Right lobe of liver (tissue), 6 donors: ENCODE data around the gene CSTB. TPM values are rescaled to one million over a fixed set of nuclear protein-coding genes. Genes with fewer than 3 reads are reported as not detected.

ENCODE experiments used
- ATAC-seq, 4 donors: fragments of 200-7000 bp; cut with Tn5 transposase; one replicate each; pipeline ENCODE4 v1.9.1; 2020; ENCODE audit warnings: mild to moderate bottlenecking in 4 of 4, moderate library complexity in 4 of 4
- DNase-seq, 3 donors: peaks; one replicate each; pipeline ENCODE4 v3.0.0-alpha.2; 2020
- H3K27ac ChIP-seq, 3 donors: fragments of 200-600 bp; one replicate each; pipeline ENCODE4 v1.8.0; 2022
- H3K27me3 ChIP-seq, 2 donors: fragments of 200-600 bp; one replicate each; pipeline ENCODE4 v1.8.0; 2022
- H3K36me3 ChIP-seq, 4 donors: fragments of 200-600 bp; sonication (generic) in 1 of 4; one replicate each; pipeline versions ENCODE4 v1.5.1 to v1.8.0; 2017 to 2022; ENCODE audit warnings: control low read depth in 1 of 4
- H3K4me1 ChIP-seq, 4 donors: fragments of 200-600 bp; sonication (generic) in 1 of 4; one replicate each; pipeline versions ENCODE4 v1.5.1 to v1.8.0; 2017 to 2022; ENCODE audit warnings: control low read depth in 1 of 4
- H3K4me3 ChIP-seq, 3 donors: fragments of 200-600 bp; one replicate each; pipeline ENCODE4 v1.8.0; 2022
- H3K9me3 ChIP-seq, 4 donors: fragments of 200-600 bp; sonication (generic) in 1 of 4; one replicate each; pipeline versions ENCODE4 v1.5.1 to v1.8.0; 2017 to 2022; ENCODE audit warnings: control low read depth in 1 of 4
- CTCF ChIP-seq, 4 donors: fragments of 200-600 bp in 3 of 4; fragments of 450-650 bp in 1 of 4; IDR thresholded peaks; one replicate each; pipeline versions ENCODE4 v1.5.1 to v1.8.0; 2016 to 2022; ENCODE audit warnings: antibody characterized with exemption in 4 of 4, mild to moderate bottlenecking in 2 of 4
- POLR2A ChIP-seq: fragments of 450-650 bp; IDR thresholded peaks from one replicate; pipeline ENCODE4 v1.6.1; 2017; ENCODE audit warnings: antibody characterized with exemption, mild to moderate bottlenecking
- WGBS: methylation state at CpG from one replicate; pipeline ENCODE4 v1.1.6; 2018; ENCODE audit warnings: low coverage, low lambda C conversion rate; ENCODE audit not compliant: insufficient coverage; ENCODE audit errors: missing lambda C conversion rate; 5-methylcytosine and 5-hydroxymethylcytosine counted together
- intact Hi-C, 2 donors: fragments of 100-400 bp; cut with DNase I; formaldehyde crosslinking; loops; one replicate each; pipeline versions ENCODE4 v1.11.2 to v1.14.1; 2022
- total RNA-seq, 6 experiments: library from RNA; depleted of rRNA in 2 of 6; stranded (reverse); fragments of >200 nt in 2 of 6; fragmentation: NEBNext Ultra II Directional in 3 of 6; extraction: Animal tissue kit (Norgen Biotek cat#: 25700) in 3 of 6; gene quantifications; one replicate each; pipeline versions ENCODE4 v1.1.0 to v1.2.4, GENCODE V29; 2016 to 2023
- donor health status: DM: no; HTN: yes; CAD: no.
- donor health status: DM: no; HTN: no; CAD: no.
- donor health status: DM: no; HTN: no; CAD: no.
- donor health status: DM: no; HTN: yes; CAD: no.
- donor health status: DM: no; HTN: yes; CAD: no.

CSTB gene
- total RNA-seq, 6 experiments from 2014 or later: 16.6 to 137 (median 23.2) TPM

GRCh38 chr21:43753439-43753799, 22.7 kb downstream of the CSTB start:
- H3K27me3 ChIP-seq: no peaks in the 10 kb centered on the region
- H3K4me1 ChIP-seq: peaks cover 0 to 18% (median 9%) of the 10 kb centered on the region in 4 donors
- H3K9me3 ChIP-seq: no peaks in the 10 kb centered on the region
- no peak overlapping the region for H3K4me3 ChIP-seq
- 90% methylated on average over 6 of the region's 16 CpGs for WGBS
- H3K27ac ChIP-seq: no peak overlapping the region
- intact Hi-C loops: loop anchor here in 1 of 2 donors (10.0 kb wide), 1 partner anchor 59 kb away; no protein-coding TSS in a partner anchor
- DNase-seq (no peak), ATAC-seq (no peak)
- H3K36me3 ChIP-seq: peaks cover 0 to 58% (median 11%) of the 10 kb centered on the region in 4 donors
- TF ChIP-seq POLR2A: no peak
- TF ChIP-seq CTCF (IDR thresholded peaks at IDR 0.05): no peak

GRCh38 chr21:43752758-43753438, 23.2 kb downstream of the CSTB start:
- ATAC-seq (no peak), DNase-seq (no peak)
- Histone ChIP-seq H3K27me3 (no peaks in the 10 kb centered on the region), H3K4me1 (peaks cover 0 to 16% (median 6%) of the 10 kb centered on the region in 4 donors), H3K9me3 (no peaks in the 10 kb centered on the region), H3K27ac (no peak overlapping the region), H3K4me3 (no peak overlapping the region), H3K36me3 (peaks cover 0 to 63% (median 11%) of the 10 kb centered on the region in 4 donors)
- intact Hi-C loops: loop anchor here in 1 of 2 donors (10.0 kb wide), 1 partner anchor 58 kb away; no protein-coding TSS in a partner anchor
- WGBS: no CpG with 5 or more reads among the region's 28 CpGs
- no peak for TF ChIP-seq POLR2A
- no peak for TF ChIP-seq CTCF (IDR thresholded peaks at IDR 0.05)

DNA sequence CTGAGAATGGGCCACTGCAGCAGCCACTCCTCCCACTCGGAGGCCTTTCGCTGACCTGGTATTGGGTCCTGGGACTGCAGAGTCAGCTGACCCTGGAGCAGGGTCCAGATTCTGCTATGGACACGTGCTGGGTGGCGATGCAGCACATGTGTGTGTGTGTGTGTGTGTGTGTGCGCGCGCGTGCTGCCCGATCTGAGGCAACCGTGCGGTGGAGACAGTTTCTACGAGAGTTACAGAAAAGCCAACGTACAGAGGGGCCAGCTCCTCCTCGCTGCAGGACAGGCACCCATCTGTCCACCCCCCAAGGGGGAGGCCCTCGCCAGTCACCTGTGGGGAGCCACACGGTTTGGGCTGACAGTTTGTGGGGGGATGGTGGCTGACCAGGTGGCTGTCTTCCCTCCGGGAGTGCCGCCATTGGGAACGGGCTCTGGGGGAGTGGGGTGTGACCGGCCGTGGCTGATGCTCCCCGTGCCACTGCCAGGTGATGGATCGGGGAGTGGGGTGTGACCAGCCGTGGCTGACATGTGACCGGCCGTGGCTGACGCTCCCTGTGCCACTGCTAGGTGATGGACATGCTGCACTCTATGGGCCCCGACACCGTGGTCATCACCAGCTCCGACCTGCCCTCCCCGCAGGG, 24.0 kb downstream of the CSTB start:
- TF ChIP-seq POLR2A: no peak
- TF ChIP-seq CTCF (IDR thresholded peaks at IDR 0.05): no peak
- H3K27ac ChIP-seq: no peak overlapping the region
- 70% methylated on average over 2 of the region's 31 CpGs for WGBS
- H3K27me3 ChIP-seq: no peaks in the 10 kb centered on the region
- no peak for DNase-seq
- intact Hi-C loops: loop anchor here in 1 of 2 donors (10.0 kb wide), 1 partner anchor 57 kb away; no protein-coding TSS in a partner anchor
- H3K4me1 ChIP-seq: peaks cover 0 to 8% (median 2%) of the 10 kb centered on the region in 4 donors
- H3K36me3 ChIP-seq: peaks cover 0 to 69% (median 10%) of the 10 kb centered on the region in 4 donors
- H3K9me3 ChIP-seq: no peaks in the 10 kb centered on the region
- ATAC-seq: no peak
- no peak overlapping the region for H3K4me3 ChIP-seq

DNA sequence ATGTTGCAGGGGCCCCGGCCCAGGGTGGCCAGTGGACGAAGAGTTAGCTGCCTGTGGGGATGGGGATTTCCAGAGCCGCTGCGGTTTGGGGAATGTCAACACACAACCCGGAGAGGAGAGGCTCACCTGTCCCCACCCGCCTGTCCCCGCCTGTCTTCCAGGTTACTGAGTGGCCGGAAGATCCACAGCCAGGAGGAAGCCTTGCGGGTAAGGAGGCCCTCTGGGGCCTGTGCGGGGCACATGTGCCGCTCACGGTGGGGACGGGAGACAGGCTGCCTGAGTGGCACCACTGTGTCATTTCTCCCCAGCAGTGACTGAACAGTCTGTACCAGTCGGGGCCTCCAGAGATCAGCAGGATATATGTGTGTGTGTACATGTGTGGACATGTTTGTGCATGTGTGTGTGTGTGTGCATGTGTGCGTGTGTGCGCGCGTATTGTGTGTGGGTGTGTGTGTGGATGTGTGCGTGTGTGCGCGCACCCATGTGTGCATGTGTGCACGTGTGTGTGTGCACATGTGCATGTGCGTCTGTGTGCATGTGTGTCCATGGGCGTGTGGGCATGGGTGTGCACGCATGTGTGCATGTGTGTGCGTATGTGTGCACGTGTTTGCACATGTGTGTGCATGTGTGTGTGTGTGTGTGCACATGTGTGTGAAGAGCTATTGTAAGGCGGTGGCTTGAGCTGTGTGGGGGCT, 25.6 kb downstream of the CSTB start:
- ATAC-seq: no peak
- Histone ChIP-seq H3K4me1 (no peaks in the 10 kb centered on the region), H3K9me3 (no peaks in the 10 kb centered on the region), H3K4me3 (no peak overlapping the region), H3K36me3 (peaks cover 0 to 68% (median 10%) of the 10 kb centered on the region in 4 donors), H3K27ac (no peak overlapping the region), H3K27me3 (no peaks in the 10 kb centered on the region)
- no peak for DNase-seq
- WGBS: 60% methylated on average over 3 of the region's 28 CpGs
- no peak for TF ChIP-seq CTCF (IDR thresholded peaks at IDR 0.05)
- no peak for TF ChIP-seq POLR2A
- intact Hi-C loops: loop anchor here in 1 of 2 donors (10.0 kb wide), 1 partner anchor 56 kb away; no protein-coding TSS in a partner anchor
